GM12878 (cell line): ENCODE data around the gene DDR2.
"Not testable (repeated sequence)": the region's sequence is repeated elsewhere in the genome, so short reads cannot be mapped to it uniquely, and the experiment has no call there.

ENCODE experiments used
- CEBPB ChIP-seq, 2 experiments: fragments of 150-350 bp in 1 of 2; IDR thresholded peaks; 2 replicates each; pipeline ENCODE4 v1.6.1; 2012 to 2014; ENCODE audit warnings: low read depth in 2 of 2, low read length in 2 of 2, borderline replicate concordance in 1 of 2, inconsistent platforms in 1 of 2
- CREB1 ChIP-seq: IDR thresholded peaks from 2 replicates; pipeline ENCODE4 v1.6.1; 2012; ENCODE audit warnings: low read depth, mild to moderate bottlenecking, inconsistent platforms
- EP300 ChIP-seq, 2 experiments: fragments of 150-350 bp in 1 of 2; IDR thresholded peaks; 2 replicates each; pipeline ENCODE4 v1.6.1; 2011 to 2012; ENCODE audit warnings: low read depth in 2 of 2, low read length in 2 of 2, borderline replicate concordance in 1 of 2, improper control_type of control experiment in 1 of 2, inconsistent platforms in 1 of 2; ENCODE audit not compliant: control insufficient read depth in 1 of 2
- EZH2 ChIP-seq: IDR thresholded peaks from 2 replicates; pipeline ENCODE4 v1.6.1; 2012; ENCODE audit warnings: low read depth, mild to moderate bottlenecking, control low read depth, inconsistent platforms, low read length, borderline replicate concordance; ENCODE audit not compliant: control insufficient read depth
- FOS ChIP-seq: IDR thresholded peaks from 3 replicates; pipeline ENCODE4 v1.6.1; 2011; ENCODE audit warnings: borderline replicate concordance; ENCODE audit not compliant: insufficient read length; ENCODE audit errors: extremely low read depth
- MYC ChIP-seq: IDR thresholded peaks from 2 replicates; pipeline ENCODE4 v1.6.1; 2011; ENCODE audit warnings: mild to moderate bottlenecking, low read length, moderate library complexity, inconsistent platforms; ENCODE audit not compliant: insufficient read depth, insufficient replicate concordance, insufficient read length, severe bottlenecking
- NFYB ChIP-seq: IDR thresholded peaks from 2 replicates; pipeline ENCODE4 v1.6.1; 2011; ENCODE audit warnings: low read depth, mild to moderate bottlenecking, low read length, improper control_type of control experiment, moderate library complexity; ENCODE audit not compliant: insufficient read depth
- SIN3A ChIP-seq: IDR thresholded peaks from 2 replicates; pipeline ENCODE4 v1.6.1; 2012; ENCODE audit warnings: low read depth, low read length, improper control_type of control experiment
- YY1 ChIP-seq: IDR thresholded peaks from 2 replicates; pipeline ENCODE4 v1.6.1; 2011; ENCODE audit warnings: low read depth, mild to moderate bottlenecking, low read length
- ZZZ3 ChIP-seq: IDR thresholded peaks from 2 replicates; pipeline ENCODE4 v1.6.1; 2011; ENCODE audit warnings: low read depth; ENCODE audit not compliant: control insufficient read depth, insufficient read length
- TF ChIP-seq, protein P1 (sequence below): fragments of 150-350 bp; IDR thresholded peaks from 2 replicates; pipeline ENCODE4 v1.6.1; 2016; ENCODE audit warnings: low read depth, low read length
- TF ChIP-seq, protein P2 (sequence below): IDR thresholded peaks from 2 replicates; pipeline ENCODE4 v1.6.1; 2012; ENCODE audit warnings: low read depth, low read length, improper control_type of control experiment
- TF ChIP-seq, protein P3 (sequence below): IDR thresholded peaks from 2 replicates; pipeline ENCODE4 v1.6.1; 2011; ENCODE audit warnings: low read depth, low read length, improper control_type of control experiment, borderline replicate concordance
- TF ChIP-seq, protein P4 (sequence below), 3 experiments: IDR thresholded peaks in 2 of 3; conservative IDR thresholded peaks in 1 of 3; 2 replicates each; pipeline ENCODE4 v1.5.1; 2011; ENCODE audit warnings: low read depth in 3 of 3, low read length in 3 of 3, mild to moderate bottlenecking in 3 of 3, control low read depth in 2 of 3, moderate library complexity in 2 of 3, inconsistent platforms in 1 of 3, mixed read lengths in 1 of 3; ENCODE audit not compliant: control insufficient read depth in 2 of 3, insufficient read depth in 1 of 3; ENCODE audit errors: extremely low read depth in 1 of 3

DNA sequence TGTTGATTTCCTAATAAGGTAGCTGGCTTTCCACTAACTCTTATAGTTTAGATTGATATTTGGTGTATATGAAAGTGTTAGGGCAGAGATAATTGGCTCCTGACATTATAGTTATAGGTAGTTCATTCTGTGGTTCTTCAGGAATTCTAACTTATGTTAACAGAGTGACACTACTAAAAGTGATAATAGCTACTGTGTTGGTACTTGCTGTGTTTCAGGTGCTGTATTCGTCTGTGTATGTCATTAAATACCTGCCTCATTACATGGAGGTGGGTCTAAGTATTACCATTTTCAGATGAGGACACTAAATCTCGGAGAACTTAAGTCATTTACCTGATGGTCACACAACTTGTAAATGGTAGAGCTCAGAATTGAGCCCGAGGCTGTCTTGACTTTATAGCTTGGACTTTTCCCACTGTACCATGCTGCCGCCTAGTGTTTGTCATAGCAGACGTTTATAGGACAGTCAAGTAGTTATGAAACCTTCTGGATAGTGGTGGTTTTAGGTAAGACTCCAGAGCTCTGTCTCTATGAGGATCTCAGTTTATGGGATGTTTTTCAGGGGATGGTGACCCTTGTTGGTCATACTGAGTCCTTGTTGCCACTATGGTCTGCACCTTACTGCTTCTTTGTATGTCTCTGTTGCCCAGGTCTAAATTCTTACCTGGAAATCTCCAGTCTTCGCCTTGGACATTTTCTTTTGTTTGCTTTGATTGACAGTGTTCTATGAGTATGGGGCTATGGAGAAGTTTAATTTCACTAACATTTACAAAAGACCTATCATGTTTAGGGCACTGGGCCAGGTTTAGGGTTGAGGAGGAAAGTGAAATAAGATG is 167.9 kb downstream of the DDR2 start:
- TF ChIP-seq, protein P1, sequence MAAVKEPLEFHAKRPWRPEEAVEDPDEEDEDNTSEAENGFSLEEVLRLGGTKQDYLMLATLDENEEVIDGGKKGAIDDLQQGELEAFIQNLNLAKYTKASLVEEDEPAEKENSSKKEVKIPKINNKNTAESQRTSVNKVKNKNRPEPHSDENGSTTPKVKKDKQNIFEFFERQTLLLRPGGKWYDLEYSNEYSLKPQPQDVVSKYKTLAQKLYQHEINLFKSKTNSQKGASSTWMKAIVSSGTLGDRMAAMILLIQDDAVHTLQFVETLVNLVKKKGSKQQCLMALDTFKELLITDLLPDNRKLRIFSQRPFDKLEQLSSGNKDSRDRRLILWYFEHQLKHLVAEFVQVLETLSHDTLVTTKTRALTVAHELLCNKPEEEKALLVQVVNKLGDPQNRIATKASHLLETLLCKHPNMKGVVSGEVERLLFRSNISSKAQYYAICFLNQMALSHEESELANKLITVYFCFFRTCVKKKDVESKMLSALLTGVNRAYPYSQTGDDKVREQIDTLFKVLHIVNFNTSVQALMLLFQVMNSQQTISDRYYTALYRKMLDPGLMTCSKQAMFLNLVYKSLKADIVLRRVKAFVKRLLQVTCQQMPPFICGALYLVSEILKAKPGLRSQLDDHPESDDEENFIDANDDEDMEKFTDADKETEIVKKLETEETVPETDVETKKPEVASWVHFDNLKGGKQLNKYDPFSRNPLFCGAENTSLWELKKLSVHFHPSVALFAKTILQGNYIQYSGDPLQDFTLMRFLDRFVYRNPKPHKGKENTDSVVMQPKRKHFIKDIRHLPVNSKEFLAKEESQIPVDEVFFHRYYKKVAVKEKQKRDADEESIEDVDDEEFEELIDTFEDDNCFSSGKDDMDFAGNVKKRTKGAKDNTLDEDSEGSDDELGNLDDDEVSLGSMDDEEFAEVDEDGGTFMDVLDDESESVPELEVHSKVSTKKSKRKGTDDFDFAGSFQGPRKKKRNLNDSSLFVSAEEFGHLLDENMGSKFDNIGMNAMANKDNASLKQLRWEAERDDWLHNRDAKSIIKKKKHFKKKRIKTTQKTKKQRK, result not testable (repeated sequence)
- not testable (repeated sequence) for TF ChIP-seq YY1; FOS; CEBPB (IDR thresholded peaks at IDR 0.05; ENCODE audit: borderline replicate concordance in 1 of 2, low read depth in 2 of 2, low read length in 2 of 2); EP300 (IDR thresholded peaks at IDR 0.05; ENCODE audit: borderline replicate concordance in 1 of 2, control insufficient read depth in 1 of 2, low read depth in 2 of 2, low read length in 2 of 2); NFYB; MYC; EZH2; ZZZ3; CREB1; SIN3A
- TF ChIP-seq, protein P2, sequence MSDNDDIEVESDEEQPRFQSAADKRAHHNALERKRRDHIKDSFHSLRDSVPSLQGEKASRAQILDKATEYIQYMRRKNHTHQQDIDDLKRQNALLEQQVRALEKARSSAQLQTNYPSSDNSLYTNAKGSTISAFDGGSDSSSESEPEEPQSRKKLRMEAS, result not testable (repeated sequence)
- TF ChIP-seq, protein P3, sequence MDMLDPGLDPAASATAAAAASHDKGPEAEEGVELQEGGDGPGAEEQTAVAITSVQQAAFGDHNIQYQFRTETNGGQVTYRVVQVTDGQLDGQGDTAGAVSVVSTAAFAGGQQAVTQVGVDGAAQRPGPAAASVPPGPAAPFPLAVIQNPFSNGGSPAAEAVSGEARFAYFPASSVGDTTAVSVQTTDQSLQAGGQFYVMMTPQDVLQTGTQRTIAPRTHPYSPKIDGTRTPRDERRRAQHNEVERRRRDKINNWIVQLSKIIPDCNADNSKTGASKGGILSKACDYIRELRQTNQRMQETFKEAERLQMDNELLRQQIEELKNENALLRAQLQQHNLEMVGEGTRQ, result not testable (repeated sequence)
- TF ChIP-seq, protein P4, sequence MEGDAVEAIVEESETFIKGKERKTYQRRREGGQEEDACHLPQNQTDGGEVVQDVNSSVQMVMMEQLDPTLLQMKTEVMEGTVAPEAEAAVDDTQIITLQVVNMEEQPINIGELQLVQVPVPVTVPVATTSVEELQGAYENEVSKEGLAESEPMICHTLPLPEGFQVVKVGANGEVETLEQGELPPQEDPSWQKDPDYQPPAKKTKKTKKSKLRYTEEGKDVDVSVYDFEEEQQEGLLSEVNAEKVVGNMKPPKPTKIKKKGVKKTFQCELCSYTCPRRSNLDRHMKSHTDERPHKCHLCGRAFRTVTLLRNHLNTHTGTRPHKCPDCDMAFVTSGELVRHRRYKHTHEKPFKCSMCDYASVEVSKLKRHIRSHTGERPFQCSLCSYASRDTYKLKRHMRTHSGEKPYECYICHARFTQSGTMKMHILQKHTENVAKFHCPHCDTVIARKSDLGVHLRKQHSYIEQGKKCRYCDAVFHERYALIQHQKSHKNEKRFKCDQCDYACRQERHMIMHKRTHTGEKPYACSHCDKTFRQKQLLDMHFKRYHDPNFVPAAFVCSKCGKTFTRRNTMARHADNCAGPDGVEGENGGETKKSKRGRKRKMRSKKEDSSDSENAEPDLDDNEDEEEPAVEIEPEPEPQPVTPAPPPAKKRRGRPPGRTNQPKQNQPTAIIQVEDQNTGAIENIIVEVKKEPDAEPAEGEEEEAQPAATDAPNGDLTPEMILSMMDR (IDR thresholded peaks at IDR 0.05 in 2 of 3, conservative IDR thresholded peaks at IDR 0.05 in 1 of 3; ENCODE audit: control insufficient read depth in 2 of 3, extremely low read depth in 1 of 3, insufficient read depth in 1 of 3, low read depth in 3 of 3, low read length in 3 of 3), result peak; percentile 17 to 47 (median 42); a peak in 3 of 6 replicates
